GM12878 (cell line): Measurements from ENCODE around the gene PCARE. TPM values are rescaled to one million over a fixed set of nuclear protein-coding genes. Genes with fewer than 3 reads are reported as not detected.
A peak's percentile ranks its signal among the peaks of the same experiment; 100 is the strongest.

Experiments
- ATAC-seq: fragments of 200-7000 bp; cut with Tn5 transposase; 3 replicates; pipeline ENCODE4 v1.9.1; 2020; ENCODE audit warnings: mild to moderate bottlenecking, moderate library complexity
- BruUV-seq: library from RNA; stranded (reverse); fragments of 400-500 nt; replicated peaks from 2 replicates; lab custom pipeline; 2021; lab: Mats Ljungman, UMichigan
- CTCF ChIA-PET: fragments of 300-600 bp; sonication (Branson Sonifier 250); formaldehyde crosslinking; extraction: SDS; loops from one replicate; lab custom pipeline; 2021; ENCODE audit warnings: inconsistent platforms; lab: Yijun Ruan, JAX
- POLR2A ChIA-PET: fragments of 350-600 bp; formaldehyde crosslinking; extraction: SDS; loops from one replicate; lab custom pipeline; 2021; ENCODE audit warnings: inconsistent platforms; lab: Charles Lee
- RAD21 ChIA-PET: fragments of 300-600 bp; sonication (Branson Sonifier 250); formaldehyde crosslinking; loops from one replicate; lab custom pipeline; 2023; ENCODE audit warnings: antibody characterized with exemption; ENCODE audit not compliant: unreplicated experiment; lab: Charles Lee
- SMC1A ChIA-PET: fragments of 300-600 bp; sonication (Branson Sonifier 250); formaldehyde crosslinking; loops from one replicate; lab custom pipeline; 2023; ENCODE audit not compliant: unreplicated experiment, uncharacterized antibody; lab: Charles Lee
- DNase-seq: peaks from one replicate; pipeline ENCODE4 v3.0.0-alpha.2; 2011; ENCODE audit warnings: low read depth, low spot score
- FAIRE-seq: peaks from 3 replicates; lab custom pipeline; 2011; peaks lifted over from hg19 to GRCh38; lab: Jason Lieb, UNC
- H2AFZ ChIP-seq: 2 replicates; pipeline ENCODE4 v1.6.0; 2011; ENCODE audit warnings: low read depth, low read length, control low read depth; ENCODE audit not compliant: control insufficient read depth
- H3K27ac ChIP-seq: 2 replicates; pipeline ENCODE4 v1.5.1; 2011; ENCODE audit warnings: control low read depth; ENCODE audit not compliant: control insufficient read depth, insufficient read depth
- H3K27me3 ChIP-seq, 2 experiments: replicated peaks in 1 of 2; 2 replicates each; pipeline versions ENCODE4 v1.6.0 to v1.6.1; 2011; ENCODE audit warnings: low read length in 1 of 2; ENCODE audit not compliant: control insufficient read depth in 2 of 2, insufficient read depth in 2 of 2
- H3K36me3 ChIP-seq, 2 experiments: 2 replicates each; pipeline ENCODE4 v1.5.1; 2011; ENCODE audit warnings: low read length in 1 of 2; ENCODE audit not compliant: control insufficient read depth in 2 of 2, insufficient read depth in 2 of 2
- H3K4me1 ChIP-seq: 2 replicates; pipeline ENCODE4 v1.6.1; 2011; ENCODE audit warnings: mild to moderate bottlenecking, low read length, moderate library complexity, mixed read lengths; ENCODE audit not compliant: control insufficient read depth, insufficient read depth
- H3K4me2 ChIP-seq: 2 replicates; pipeline ENCODE4 v1.6.0; 2011; ENCODE audit warnings: control low read depth; ENCODE audit not compliant: control insufficient read depth, insufficient read depth
- H3K4me3 ChIP-seq: fragments of 200-600 bp; sonication (generic); 2 replicates; pipeline ENCODE4 v1.5.1; 2016
- H3K79me2 ChIP-seq: 2 replicates; pipeline ENCODE4 v1.6.0; 2011; ENCODE audit warnings: low read length; ENCODE audit not compliant: control insufficient read depth, insufficient read depth
- H3K9ac ChIP-seq: 2 replicates; pipeline ENCODE4 v1.8.0; 2011; ENCODE audit warnings: low read length, control low read depth, mixed read lengths; ENCODE audit not compliant: control insufficient read depth, insufficient read depth
- H3K9me3 ChIP-seq: replicated peaks from 3 replicates; pipeline ENCODE4 v1.5.1; 2011; ENCODE audit warnings: mild to moderate bottlenecking, low read length; ENCODE audit not compliant: control insufficient read depth, insufficient read depth
- H4K20me1 ChIP-seq: 2 replicates; pipeline ENCODE4 v1.6.0; 2011; ENCODE audit not compliant: control insufficient read depth, insufficient read depth
- BCLAF1 ChIP-seq: fragments of 450-650 bp; IDR thresholded peaks from 2 replicates; pipeline ENCODE4 v1.6.1; 2017; ENCODE audit warnings: antibody characterized with exemption, mild to moderate bottlenecking, moderate library complexity
- JUND ChIP-seq: IDR thresholded peaks from 2 replicates; pipeline ENCODE4 v1.6.1; 2012; ENCODE audit warnings: low read depth, mild to moderate bottlenecking, low read length, improper control_type of control experiment, moderate library complexity
- NR2F1 ChIP-seq: fragments of 450-650 bp; conservative IDR thresholded peaks from 2 replicates; pipeline ENCODE4 v1.6.1; 2017; ENCODE audit warnings: mild to moderate bottlenecking
- ZNF592 ChIP-seq: fragments of 450-650 bp; IDR thresholded peaks from 2 replicates; pipeline ENCODE4 v1.6.1; 2017; ENCODE audit warnings: mild to moderate bottlenecking, moderate library complexity
- WGBS: methylation state at CpG from one replicate; pipeline ENCODE4 v1.1.6; 2016; ENCODE audit warnings: low lambda C conversion rate; ENCODE audit not compliant: insufficient replicate concordance, insufficient coverage; ENCODE audit errors: missing lambda C conversion rate; 5-methylcytosine and 5-hydroxymethylcytosine counted together
- in situ Hi-C: fragments of 300-500 bp; cut with MboI; formaldehyde crosslinking; loops from 9 replicates; pipeline ENCODE4 v1.14.3; 2018; ENCODE audit warnings: mixed read lengths
- intact Hi-C: fragments of 100-400 bp; cut with micrococcal nuclease; formaldehyde crosslinking; loops from one replicate; pipeline ENCODE4 v1.14.2; 2022; ENCODE audit not compliant: unreplicated experiment
- polyA plus RNA-seq, 11 experiments: library from polyadenylated mRNA; depleted of rRNA in 4 of 11; unstranded in 6 of 11; stranded (reverse) in 5 of 11; fragments of >200 nt; fragmentation: Nextera tagmentation in 4 of 11; fragmentation: Illumina TruSeq in 1 of 11; extraction: Ambion mirVana in 4 of 11; extraction: Trizol in 1 of 11; gene quantifications; 1 replicate in 1 of 11; 2 replicates in 10 of 11; pipeline versions ENCODE4 v1.2.1 to v1.2.3, GENCODE V29; 2011 to 2016; ENCODE audit warnings: inconsistent platforms in 2 of 11, missing spikeins in 2 of 11, low read depth in 1 of 11
- total RNA-seq, 4 experiments: library from RNA; depleted of rRNA in 3 of 4; stranded (reverse); fragments of >200 nt in 3 of 4; fragmentation: Illumina TruSeq in 1 of 4; extraction: Trizol in 1 of 4; gene quantifications; 2 replicates each; pipeline versions ENCODE4 v1.2.1 to v1.2.3, GENCODE V29; 2013 to 2021

Gene PCARE
- total and polyA plus RNA-seq, 10 of the 15 experiments (the other 5 are each of a cell fraction or from before 2014, with no cell fraction given), result 0.04 to 0.08 (median 0.06) TPM; not detected in 5

- 0 out of 2 replicates have a peak, but pooled peaks have one; percentile 33 for TF ChIP-seq JUND
Observed at GRCh38 chr2:29110916-29111535, 36.7 kb upstream of the PCARE start (continued).

GRCh38 chr2:29109246-29109645 is 34.9 kb upstream of the PCARE start:
- Histone ChIP-seq H3K9me3 (no peaks in the 10 kb centered on the region), H3K4me1 (peaks cover 42% of the 10 kb centered on the region), H3K4me3 (peak overlapping the region; percentile 52; the same call in 1 of the 2 replicates), H3K79me2 (no peaks in the 10 kb centered on the region), H2AFZ (no peak overlapping the region), H3K36me3 (no peaks in the 10 kb centered on the region), H4K20me1 (no peaks in the 10 kb centered on the region), H3K27me3 (no peaks in the 10 kb centered on the region), H3K27ac (peak overlapping the region; percentile 57), H3K9ac (no peak overlapping the region), H3K4me2 (peak overlapping the region; percentile 86)
- ChIA-PET POLR2A (interaction anchor here (0.6 to 3.0 kb wide), 2 partner anchors 21 to 289 kb away, joined by 4 to 9 read pairs; no protein-coding TSS in a partner anchor), RAD21 (interaction anchor here (0.9 kb wide), 2 partner anchors 21 to 94 kb away, joined by 3 to 4 read pairs; no protein-coding TSS in a partner anchor), SMC1A (interaction anchor here (1.0 to 6.2 kb wide), 11 partner anchors 10 to 80 kb away, joined by 3 to 38 read pairs (median 4); no protein-coding TSS in a partner anchor), CTCF (interaction anchor here (0.7 to 2.1 kb wide), 5 partner anchors 9 to 515 kb away, joined by 3 to 8 read pairs (median 4); no protein-coding TSS in a partner anchor)
- in situ Hi-C loops (no loop called here), intact Hi-C loops (no loop called here)
- ATAC-seq (peak; percentile 19; the same call in 2 of the 3 replicates), FAIRE-seq (no peak), DNase-seq (no peak)
- no TSS peak for BruUV-seq
- 90% methylated on average over 2 of the region's 2 CpGs for WGBS
- no peak for TF ChIP-seq BCLAF1
- no peak for TF ChIP-seq ZNF592
- TF ChIP-seq NR2F1, result no peak
